ENCODE data around the gene SCIMP.

DNA sequence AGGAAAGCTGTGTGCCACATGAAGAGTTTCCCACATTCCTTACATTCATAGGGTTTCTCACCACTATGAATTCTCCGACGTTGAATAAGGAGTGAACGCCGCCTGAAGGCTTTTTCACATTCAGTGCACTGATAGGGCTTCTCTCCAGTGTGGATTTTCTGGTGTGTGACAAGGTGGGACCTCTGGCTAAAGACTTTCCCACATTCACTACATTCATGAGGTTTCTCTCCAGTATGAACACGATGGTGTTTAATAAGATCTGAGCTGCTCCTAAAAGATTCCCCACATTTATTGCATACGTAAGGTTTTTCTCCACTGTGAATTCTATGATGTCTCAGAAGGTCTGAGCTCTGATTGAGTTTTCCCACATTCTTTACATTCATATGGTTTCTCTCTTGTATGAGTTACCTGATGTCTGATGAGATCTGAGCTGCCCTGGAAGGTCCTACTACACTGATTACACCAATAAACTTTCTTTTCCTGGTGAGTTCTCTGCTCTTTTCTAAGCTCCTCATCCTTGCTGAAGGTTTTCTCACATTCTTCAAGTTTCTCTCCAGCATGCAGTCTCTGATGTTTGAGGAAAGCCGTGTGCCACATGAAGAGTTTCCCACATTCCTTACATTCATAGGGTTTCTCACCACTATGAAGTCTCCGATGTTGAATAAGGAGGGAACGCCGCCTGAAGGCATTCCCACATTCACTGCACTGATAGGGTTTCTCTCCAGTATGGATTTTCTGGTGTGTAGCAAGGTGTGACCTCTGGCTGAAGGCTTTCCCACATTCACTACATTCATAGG lies 53.0 kb downstream of the SCIMP start:
- TF ChIP-seq POLR2A (IDR thresholded peaks at IDR 0.05; ENCODE audit: low read length) (no peak), GATA1 (IDR thresholded peaks at IDR 0.05; ENCODE audit: low read depth, low read length) (no peak)

Measured in erythroblast (primary cell).